ENCODE data around the gene CHRNA4.

DNA sequence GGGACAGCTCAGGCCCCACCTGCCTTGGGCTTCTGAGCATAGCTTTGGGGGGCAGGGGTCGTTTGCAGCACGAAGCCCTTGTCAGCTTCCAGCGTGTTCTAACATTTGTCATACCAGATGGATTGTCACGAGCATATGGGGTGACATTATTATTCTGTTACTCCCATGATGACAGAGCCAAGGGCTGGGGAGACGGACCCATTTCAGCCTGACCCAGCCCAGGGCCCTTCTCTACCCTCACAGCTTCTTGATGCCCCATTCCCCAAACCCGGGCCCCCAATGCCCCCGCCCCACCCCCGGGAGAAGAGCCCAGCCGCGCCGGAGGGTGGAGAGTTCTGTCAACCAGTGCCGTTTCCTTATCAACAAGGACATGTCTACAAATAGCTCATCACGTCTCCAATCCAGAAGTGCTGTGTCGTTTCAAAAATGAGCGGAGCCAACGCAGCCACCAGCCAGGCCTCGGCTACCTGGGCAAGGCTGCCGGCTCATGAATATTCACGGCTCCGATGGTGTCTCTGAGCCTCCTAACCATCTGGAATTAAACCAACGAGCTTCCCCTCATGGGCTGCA is 9.6 kb upstream of the CHRNA4 start:
- TF ChIP-seq, protein P1, sequence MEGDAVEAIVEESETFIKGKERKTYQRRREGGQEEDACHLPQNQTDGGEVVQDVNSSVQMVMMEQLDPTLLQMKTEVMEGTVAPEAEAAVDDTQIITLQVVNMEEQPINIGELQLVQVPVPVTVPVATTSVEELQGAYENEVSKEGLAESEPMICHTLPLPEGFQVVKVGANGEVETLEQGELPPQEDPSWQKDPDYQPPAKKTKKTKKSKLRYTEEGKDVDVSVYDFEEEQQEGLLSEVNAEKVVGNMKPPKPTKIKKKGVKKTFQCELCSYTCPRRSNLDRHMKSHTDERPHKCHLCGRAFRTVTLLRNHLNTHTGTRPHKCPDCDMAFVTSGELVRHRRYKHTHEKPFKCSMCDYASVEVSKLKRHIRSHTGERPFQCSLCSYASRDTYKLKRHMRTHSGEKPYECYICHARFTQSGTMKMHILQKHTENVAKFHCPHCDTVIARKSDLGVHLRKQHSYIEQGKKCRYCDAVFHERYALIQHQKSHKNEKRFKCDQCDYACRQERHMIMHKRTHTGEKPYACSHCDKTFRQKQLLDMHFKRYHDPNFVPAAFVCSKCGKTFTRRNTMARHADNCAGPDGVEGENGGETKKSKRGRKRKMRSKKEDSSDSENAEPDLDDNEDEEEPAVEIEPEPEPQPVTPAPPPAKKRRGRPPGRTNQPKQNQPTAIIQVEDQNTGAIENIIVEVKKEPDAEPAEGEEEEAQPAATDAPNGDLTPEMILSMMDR (IDR thresholded peaks at IDR 0.05): no peak
- TF ChIP-seq POLR2A (IDR thresholded peaks at IDR 0.05): no peak
- TF ChIP-seq POLR2AphosphoS5 (IDR thresholded peaks at IDR 0.05): no peak
